ENCODE measurements around the gene MYO16.

MYO16 gene

DNA sequence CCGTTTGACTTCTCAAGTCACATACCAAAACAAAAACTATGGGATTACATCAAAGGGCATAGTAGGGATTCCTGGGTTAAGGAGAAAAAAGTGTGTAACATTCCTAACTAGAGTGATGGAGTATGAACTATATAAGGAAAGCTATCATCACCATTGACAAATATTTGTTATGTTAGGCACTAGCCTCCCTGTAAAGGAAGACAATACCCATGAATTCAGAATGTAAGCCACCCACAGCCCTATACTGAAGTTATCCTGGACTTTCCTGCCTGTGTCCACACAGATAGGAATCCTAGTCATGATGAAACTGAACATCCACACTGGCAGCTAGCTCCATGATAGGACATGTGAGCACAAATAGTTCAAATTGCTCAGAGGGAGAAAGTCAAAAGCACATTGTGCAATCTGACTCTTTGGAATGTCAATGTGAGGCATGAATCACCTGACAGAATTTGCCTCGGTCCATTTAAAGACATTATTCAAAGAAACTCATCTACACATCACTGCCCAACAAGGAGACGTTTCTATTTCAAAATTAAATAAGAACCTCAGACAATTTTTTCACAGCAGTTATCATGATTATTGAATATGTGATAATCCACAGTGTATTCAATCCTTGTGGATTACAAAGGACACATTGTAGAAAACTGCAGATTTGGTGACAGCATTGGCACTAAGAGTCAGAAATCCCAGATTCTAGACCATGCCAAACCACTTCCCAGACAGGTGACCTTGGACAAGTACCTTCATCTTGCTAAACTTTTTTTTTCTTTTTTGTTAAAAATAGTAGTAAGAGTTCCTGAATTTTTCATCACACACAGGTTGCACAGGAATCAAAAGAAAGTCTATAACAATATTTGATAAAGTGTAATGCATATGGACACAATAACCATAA is 627.7 kb downstream of the MYO16 start:
- DNase-seq = no peak
